IPS-15b (cell line): Measurements from ENCODE around the gene SEMA3F.
A peak's percentile ranks its signal among the peaks of the same experiment; 100 is the strongest.

Experiments used
- H3K27me3 ChIP-seq: one replicate; pipeline ENCODE4 v1.6.1; 2013; ENCODE audit warnings: low read length; ENCODE audit not compliant: control insufficient read depth, insufficient read depth
- H3K36me3 ChIP-seq: one replicate; pipeline ENCODE4 v1.6.1; 2013; ENCODE audit warnings: low read length; ENCODE audit not compliant: control insufficient read depth, insufficient read depth
- H3K4me1 ChIP-seq: one replicate; pipeline ENCODE4 v1.6.1; 2013; ENCODE audit warnings: mild to moderate bottlenecking, low read length; ENCODE audit not compliant: control insufficient read depth, insufficient read depth
- H3K4me3 ChIP-seq: one replicate; pipeline ENCODE4 v1.5.1; 2013; ENCODE audit warnings: low read depth, low read length
- H3K9ac ChIP-seq: one replicate; pipeline ENCODE4 v1.6.1; 2013; ENCODE audit warnings: low read depth, mild to moderate bottlenecking, low read length
- H3K9me3 ChIP-seq: one replicate; pipeline ENCODE4 v1.6.1; 2013; ENCODE audit warnings: mild to moderate bottlenecking, low read length; ENCODE audit not compliant: control insufficient read depth, insufficient read depth

SEMA3F gene

DNA sequence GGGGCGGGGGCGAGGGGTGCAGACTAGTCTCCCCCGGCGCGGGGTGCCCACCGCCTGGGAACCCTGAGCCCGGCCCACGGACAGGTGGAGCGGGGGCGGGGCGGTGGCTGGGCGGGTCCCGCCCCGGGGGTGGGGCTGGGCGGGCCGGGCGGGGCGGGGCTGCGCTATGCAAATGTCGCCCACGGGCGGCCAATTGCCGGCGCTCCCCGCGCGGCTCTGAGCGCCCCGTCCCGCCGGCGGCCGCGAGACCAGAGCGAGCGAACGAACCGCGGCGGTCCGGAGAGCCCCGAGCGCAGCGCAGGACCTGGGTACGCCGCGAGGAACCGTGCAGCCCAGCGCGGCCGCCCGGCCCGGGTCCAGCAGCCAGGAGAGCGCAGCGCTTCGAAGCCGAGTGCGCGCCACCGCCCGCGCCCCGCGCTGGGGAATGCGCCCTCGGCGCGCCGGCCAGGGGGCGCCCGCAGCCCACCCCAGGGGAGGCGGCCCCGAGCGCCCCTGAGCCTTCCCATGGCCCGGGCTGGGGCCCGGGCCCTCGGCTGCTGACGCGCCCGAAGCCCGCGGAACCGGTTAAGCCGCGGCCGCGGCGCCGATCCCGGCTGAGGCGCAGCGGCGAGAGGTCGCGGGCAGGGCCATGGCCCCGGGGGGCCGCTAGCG lies at the start of gene SEMA3F:
Gene SEMA3F, plus strand, starts transcription at position 485 of the 651 bp plus-strand sequence. CDS start 4,299 bp downstream, outside the sequence.
- peak within 1 kb of the TSS; percentile 59 for H3K4me3 ChIP-seq
- peaks cover 4% of the 10 kb centered on the region for H3K36me3 ChIP-seq
- peaks cover 18% of the 10 kb centered on the region for H3K27me3 ChIP-seq
- peak within 1 kb of the TSS; percentile 4 for H3K9ac ChIP-seq
- H3K4me1 ChIP-seq: peaks cover 20% of the 10 kb centered on the region
- no peaks in the 10 kb centered on the region for H3K9me3 ChIP-seq

DNA sequence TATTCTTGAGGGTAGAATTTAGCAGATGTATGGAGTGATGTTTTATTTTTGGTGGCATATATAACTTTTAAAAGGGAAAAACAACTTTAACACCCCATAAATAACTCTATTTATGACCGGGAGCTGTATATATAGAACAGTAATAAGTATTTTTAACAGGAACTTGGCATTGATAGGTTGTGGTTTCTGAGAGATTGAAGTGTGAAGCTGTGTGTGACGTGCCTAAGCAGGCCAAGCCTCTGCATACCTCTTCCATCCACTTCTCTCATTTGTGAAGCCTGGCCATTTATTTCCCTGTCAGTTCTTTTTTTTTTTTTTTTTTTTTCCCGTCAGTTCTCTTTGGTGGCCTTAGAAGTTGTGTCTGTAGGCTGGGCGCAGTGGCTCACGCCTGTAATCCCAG lies 43.4 kb upstream of the SEMA3F start:
- Histone ChIP-seq H3K27me3 (no peaks in the 10 kb centered on the region), H3K9ac (no peak overlapping the region), H3K4me3 (no peak overlapping the region), H3K36me3 (peaks cover 76% of the 10 kb centered on the region), H3K4me1 (no peaks in the 10 kb centered on the region), H3K9me3 (no peaks in the 10 kb centered on the region)

DNA sequence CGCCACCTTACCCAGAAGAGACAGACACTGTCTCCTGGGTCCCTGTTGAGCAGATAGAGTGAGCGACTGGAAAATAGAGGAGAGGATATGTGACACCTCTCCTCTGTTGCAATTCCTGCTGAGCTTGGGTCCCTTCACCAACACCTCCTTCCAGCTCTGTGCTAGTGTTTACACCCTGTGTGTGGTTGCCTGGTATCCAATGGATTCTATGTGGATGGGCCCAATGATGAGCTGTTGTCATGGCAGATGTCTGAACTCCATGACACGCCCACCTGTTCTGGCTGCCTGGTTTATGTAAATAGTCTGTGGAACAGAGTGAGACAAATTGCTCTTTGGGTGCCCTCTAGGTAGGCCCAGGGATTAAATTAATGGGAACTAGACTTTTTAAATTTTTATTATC lies 42.7 kb upstream of the SEMA3F start:
- H3K4me1 ChIP-seq: no peaks in the 10 kb centered on the region
- H3K9me3 ChIP-seq: no peaks in the 10 kb centered on the region
- no peaks in the 10 kb centered on the region for H3K27me3 ChIP-seq
- H3K9ac ChIP-seq: no peak overlapping the region
- H3K4me3 ChIP-seq: no peak overlapping the region
- peaks cover 76% of the 10 kb centered on the region for H3K36me3 ChIP-seq

DNA sequence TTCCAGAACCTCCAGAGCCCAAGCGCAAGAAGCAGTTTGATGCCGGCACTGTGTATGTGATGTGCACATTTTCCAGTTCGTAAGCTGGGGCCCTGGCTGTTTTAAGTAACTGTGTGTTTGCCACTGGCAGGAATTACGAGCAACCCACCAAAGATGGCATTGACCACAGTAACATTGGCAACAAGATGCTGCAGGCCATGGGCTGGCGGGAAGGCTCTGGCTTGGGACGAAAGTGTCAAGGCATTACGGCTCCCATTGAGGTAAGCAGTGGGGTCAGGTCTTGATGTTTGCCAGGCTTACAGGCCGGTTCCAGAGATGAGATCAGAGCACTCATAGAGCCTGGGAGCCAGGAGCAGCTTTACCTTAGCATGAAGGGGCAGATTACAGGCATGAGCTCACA lies 38.0 kb upstream of the SEMA3F start:
- Histone ChIP-seq H3K9me3 (no peaks in the 10 kb centered on the region), H3K4me1 (no peaks in the 10 kb centered on the region), H3K36me3 (peaks cover 54% of the 10 kb centered on the region), H3K9ac (no peak overlapping the region), H3K4me3 (no peak overlapping the region), H3K27me3 (no peaks in the 10 kb centered on the region)

DNA sequence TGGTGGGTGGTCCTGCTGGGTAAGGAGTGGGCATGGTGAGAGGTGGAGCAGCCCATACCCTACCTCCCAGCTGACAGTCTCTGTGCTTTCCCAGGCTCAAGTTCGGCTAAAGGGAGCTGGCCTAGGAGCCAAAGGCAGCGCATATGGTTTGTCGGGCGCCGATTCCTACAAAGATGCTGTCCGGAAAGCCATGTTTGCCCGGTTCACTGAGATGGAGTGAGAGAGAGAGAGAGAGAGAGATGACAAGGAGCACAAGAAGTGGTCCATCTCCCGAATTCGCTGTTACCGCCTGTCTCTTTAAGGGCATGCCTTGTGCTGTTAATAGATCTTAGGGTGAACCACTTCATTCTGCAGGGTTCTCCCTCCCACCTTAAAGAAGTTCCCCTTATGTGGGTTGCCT lies 36.9 kb upstream of the SEMA3F start:
- Histone ChIP-seq H3K4me3 (no peak overlapping the region), H3K27me3 (no peaks in the 10 kb centered on the region), H3K4me1 (no peaks in the 10 kb centered on the region), H3K9me3 (no peaks in the 10 kb centered on the region), H3K36me3 (peaks cover 50% of the 10 kb centered on the region), H3K9ac (no peak overlapping the region)

DNA sequence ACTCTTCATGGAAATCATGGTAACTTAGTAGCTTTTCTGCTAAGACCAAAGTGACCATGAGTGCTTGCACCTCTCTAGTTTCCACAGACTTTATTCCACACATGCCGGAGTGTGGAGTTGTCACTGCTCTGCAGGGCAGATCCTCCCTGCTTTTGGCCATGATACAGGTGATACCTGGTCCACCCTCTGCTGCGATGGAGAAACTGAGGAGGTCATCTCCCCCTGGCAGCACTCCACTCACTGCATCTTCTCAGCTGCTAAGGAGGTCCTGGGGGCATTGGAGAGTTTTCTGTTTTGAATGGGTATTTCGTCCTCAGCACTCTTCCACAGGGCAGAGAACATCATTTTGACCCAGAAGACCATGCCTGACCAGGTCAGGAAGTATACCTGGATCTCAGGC lies 35.3 kb upstream of the SEMA3F start:
- Histone ChIP-seq H3K36me3 (peaks cover 37% of the 10 kb centered on the region), H3K9me3 (no peaks in the 10 kb centered on the region)

DNA sequence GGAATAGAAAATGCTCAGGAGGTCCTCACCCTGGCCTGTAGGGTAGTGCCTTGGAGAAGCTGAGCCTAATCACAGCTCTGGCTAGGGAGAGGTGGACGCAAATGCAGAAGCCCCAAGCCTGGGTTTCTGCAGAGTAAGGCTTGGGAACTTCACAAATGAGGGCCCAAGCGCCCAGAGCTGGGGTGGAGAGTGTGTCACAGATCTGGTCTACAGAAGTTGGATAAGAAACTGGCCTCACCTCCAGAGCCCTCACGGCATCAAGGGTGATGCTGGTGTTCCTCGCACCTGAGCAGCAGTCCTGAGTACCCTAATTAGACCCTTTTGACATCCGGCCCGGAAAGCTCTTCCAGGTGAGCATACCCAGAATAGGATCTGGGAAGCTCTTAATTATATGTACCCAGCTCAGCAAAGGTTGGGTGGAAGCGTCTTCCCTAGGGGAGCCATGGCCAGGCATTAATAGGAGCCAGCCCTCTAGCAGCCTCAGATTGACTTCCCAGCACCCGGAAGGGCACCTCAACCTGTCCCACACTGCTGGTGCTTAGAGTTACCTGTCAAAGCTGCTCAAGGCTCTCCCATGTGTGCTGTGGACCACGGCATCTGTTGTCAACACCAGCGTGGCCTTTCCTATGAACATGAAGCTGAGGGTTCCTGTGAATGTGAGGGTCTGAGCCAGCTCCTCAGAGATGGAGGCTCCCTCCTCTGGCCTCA lies 34.6 kb upstream of the SEMA3F start:
- Histone ChIP-seq H3K4me1 (peaks cover 5% of the 10 kb centered on the region), H3K9me3 (no peaks in the 10 kb centered on the region), H3K36me3 (peaks cover 30% of the 10 kb centered on the region), H3K27me3 (no peaks in the 10 kb centered on the region), H3K9ac (no peak overlapping the region), H3K4me3 (no peak overlapping the region)

More for the DNA sequence above, 35.3 kb upstream of the SEMA3F start:
- no peaks in the 10 kb centered on the region for H3K27me3 ChIP-seq
- peaks cover 5% of the 10 kb centered on the region for H3K4me1 ChIP-seq
- no peak overlapping the region for H3K4me3 ChIP-seq
- H3K9ac ChIP-seq: no peak overlapping the region

DNA sequence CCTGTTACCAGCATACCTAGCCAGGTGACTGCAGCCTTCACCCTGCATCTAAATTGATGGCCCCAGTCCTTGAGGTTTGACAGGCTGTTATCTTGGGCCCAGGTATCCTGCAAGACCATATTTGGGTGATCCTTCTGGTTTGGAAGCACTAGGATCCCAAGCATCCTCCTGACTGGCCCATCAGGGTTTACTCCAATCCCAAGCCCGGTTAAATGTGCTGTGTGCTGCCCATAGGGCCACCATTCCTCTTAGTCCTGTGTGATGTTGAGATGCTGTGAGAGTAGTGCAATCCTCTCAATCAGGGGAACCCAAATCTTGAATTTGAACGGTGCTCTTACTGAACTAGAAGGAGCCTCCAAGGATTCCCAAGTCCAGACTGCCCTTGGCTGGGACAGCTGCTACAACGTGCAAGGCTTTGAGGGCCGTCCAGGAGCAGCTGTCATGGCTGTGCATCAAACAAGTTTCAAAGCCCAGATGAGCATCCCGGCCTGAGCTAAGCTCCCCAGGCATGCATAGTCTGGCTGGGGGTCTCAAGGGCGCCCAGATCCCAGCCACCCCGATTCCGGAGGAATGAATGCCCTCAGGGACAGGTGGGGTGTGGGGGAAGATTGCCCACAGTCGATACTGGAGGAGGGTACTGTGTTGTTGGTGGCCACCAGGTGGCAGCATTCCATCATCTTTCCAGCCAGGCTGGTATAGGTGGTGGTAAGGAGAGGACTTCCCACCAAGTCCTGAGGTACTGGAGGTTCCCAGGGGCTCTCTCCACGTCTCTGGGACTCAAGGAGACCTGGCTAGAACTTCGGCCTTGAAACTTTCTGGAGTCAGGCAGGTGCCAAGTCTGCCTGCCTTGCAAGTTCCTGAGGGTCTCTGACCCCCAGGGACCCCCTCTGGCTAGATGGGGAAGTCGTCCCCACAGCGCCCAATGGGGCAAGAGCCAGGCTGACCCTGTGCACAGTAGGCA lies 33.8 kb upstream of the SEMA3F start:
- Histone ChIP-seq H3K9me3 (no peaks in the 10 kb centered on the region), H3K36me3 (peaks cover 22% of the 10 kb centered on the region), H3K27me3 (no peaks in the 10 kb centered on the region), H3K4me1 (peaks cover 14% of the 10 kb centered on the region), H3K9ac (no peak overlapping the region), H3K4me3 (no peak overlapping the region)

DNA sequence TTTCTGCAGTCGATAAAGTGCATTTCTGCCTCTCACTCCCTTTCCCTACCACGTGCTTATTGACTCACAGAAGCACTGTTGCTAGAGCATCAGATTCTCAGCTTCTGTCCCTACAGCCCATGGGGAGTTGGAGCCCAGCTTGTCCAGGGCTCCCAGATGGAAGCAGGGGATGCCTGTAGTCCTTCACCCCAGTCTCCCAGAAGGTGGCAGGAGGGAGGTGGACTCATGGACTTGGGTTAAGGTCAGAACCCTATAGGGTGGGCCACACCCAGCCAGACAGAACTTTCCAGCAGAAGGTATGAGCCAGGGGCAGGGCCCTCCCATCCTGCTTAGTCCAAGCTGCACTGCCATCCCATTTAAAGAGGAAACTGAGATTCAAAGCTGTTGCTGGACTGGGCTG lies 33.1 kb upstream of the SEMA3F start:
- Histone ChIP-seq H3K4me1 (peaks cover 15% of the 10 kb centered on the region), H3K4me3 (no peak overlapping the region), H3K9me3 (no peaks in the 10 kb centered on the region), H3K36me3 (peaks cover 15% of the 10 kb centered on the region), H3K9ac (no peak overlapping the region), H3K27me3 (no peaks in the 10 kb centered on the region)

DNA sequence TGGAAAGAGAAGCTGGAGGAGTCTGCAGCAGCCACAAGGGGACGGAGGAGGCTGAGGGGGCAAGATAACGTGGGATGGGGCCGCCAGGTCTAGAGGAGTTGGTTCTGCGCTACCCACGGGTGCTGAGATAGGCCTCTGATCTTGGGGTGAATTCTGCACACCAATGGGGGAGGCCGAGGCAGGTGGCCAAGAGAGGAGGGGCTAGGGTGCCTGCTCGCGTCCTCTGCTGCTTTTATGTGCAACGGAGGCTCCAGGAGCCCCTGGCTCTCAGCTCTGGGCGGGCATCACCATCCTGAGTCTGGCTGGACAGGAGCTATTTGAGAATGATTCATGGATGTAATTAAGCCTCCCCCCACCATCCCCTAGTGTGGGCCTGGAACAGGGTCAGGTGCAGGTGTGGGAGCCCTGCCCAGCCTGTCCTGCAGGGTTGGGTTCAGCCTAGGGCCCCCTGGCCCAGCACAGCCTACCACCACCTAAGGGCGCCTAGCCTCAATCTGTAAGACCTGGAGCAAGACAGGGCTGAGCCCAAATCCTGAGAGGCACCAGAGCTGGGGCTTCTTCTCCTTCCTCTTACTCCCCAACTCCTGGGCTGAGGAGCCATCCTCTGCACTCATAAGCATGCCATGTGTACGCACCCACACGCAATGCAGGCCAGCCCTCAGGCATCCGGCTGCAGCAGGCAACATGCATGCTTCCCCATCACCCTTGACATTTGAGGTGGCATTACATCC lies 32.3 kb upstream of the SEMA3F start:
- Histone ChIP-seq H3K9ac (no peak overlapping the region), H3K27me3 (no peaks in the 10 kb centered on the region), H3K4me3 (no peak overlapping the region), H3K4me1 (peaks cover 15% of the 10 kb centered on the region), H3K36me3 (peaks cover 8% of the 10 kb centered on the region), H3K9me3 (no peaks in the 10 kb centered on the region)

DNA sequence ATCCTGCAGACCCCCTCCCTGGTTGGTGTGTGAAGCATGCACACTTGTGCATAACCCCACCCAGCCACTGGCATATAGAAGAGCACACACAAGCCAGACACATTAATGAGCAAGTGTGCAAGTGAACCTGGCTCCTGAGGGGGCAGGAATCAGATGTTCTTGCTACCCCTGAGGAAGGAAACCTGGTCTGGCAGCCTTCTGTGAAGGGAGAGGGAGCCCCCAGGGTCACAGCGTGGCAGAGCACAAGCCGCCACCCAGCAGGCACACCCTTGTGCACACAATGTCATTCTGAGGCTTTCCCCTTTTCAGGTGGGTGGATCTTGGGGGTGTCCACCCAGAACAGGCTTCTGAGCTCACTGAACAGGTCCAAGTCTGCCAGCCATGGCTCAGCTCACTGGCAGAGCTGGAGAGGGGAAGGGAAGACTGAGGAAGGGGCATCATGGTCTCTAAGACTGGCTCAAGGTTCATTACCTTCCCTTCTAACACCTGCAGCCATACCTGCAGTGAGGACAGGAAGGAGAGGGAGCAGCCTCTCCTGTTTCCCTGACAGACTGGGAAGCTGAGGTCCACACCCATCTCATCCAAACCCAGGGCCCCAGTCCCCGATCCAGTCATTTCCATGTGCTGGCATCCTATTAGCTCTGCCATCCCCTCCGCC lies 31.6 kb upstream of the SEMA3F start:
- peaks cover 15% of the 10 kb centered on the region for H3K4me1 ChIP-seq
- H3K27me3 ChIP-seq: no peaks in the 10 kb centered on the region
- H3K36me3 ChIP-seq: peaks cover 1% of the 10 kb centered on the region
- no peak overlapping the region for H3K4me3 ChIP-seq
- no peaks in the 10 kb centered on the region for H3K9me3 ChIP-seq
- no peak overlapping the region for H3K9ac ChIP-seq
